K562 (cell line): ENCODE data around the gene NEDD4L. TPM values are rescaled to one million over a fixed set of nuclear protein-coding genes. Genes with fewer than 3 reads are reported as not detected.
A peak's percentile ranks its signal among the peaks of the same experiment; 100 is the strongest.

ENCODE experiments used
- ATF3 ChIP-seq, 2 experiments: fragments of 450-650 bp in 1 of 2; sonication (generic) in 1 of 2; formaldehyde crosslinking in 1 of 2; IDR thresholded peaks in 1 of 2; conservative IDR thresholded peaks in 1 of 2; 2 replicates each; pipeline versions ENCODE4 v1.6.1 to v1.8.1; 2016 to 2023; ENCODE audit warnings: mild to moderate bottlenecking in 2 of 2, moderate library complexity in 2 of 2, inconsistent platforms in 1 of 2, missing genetic modification reagents in 1 of 2
- CHD7 ChIP-seq: fragments of 200-600 bp; sonication (generic); IDR thresholded peaks from one replicate; pipeline ENCODE4 v1.6.1; 2012; ENCODE audit warnings: mild to moderate bottlenecking, low read depth, low read length, inconsistent platforms
- HOMEZ ChIP-seq: fragments of 250-450 bp; sonication (Bioruptor Pico); IDR thresholded peaks from 2 replicates; pipeline ENCODE4 v1.4.0; 2020; ENCODE audit warnings: mild to moderate bottlenecking, moderate library complexity
- JUND ChIP-seq, 2 experiments: IDR thresholded peaks; 2 replicates in 1 of 2; 3 replicates in 1 of 2; pipeline ENCODE4 v1.6.1; 2011; ENCODE audit warnings: borderline replicate concordance in 2 of 2, low read depth in 2 of 2, low read length in 2 of 2, improper control_type of control experiment in 1 of 2, missing biosample characterization in 1 of 2, missing genetic modification characterization in 1 of 2, missing genetic modification reagents in 1 of 2
- KLF1 ChIP-seq: fragments of 450-650 bp; IDR thresholded peaks from 2 replicates; pipeline ENCODE4 v1.6.1; 2016; ENCODE audit warnings: missing genetic modification characterization, missing compliant biosample characterization
- POLR2AphosphoS5 ChIP-seq: IDR thresholded peaks from 2 replicates; pipeline ENCODE4 v1.6.1; 2011; ENCODE audit warnings: mild to moderate bottlenecking, low read depth, low read length, moderate library complexity; ENCODE audit not compliant: control insufficient read depth, insufficient read depth
- STAT5B ChIP-seq: fragments of 250-450 bp; sonication (Bioruptor Pico); IDR thresholded peaks from 2 replicates; pipeline ENCODE4 v1.8.0; 2021; ENCODE audit warnings: mild to moderate bottlenecking, inconsistent platforms
- TBP ChIP-seq: optimal IDR thresholded peaks from 2 replicates; pipeline ENCODE3; 2011; ENCODE audit warnings: low read depth, low read length, improper control_type of control experiment
- polyA plus RNA-seq, 8 experiments: library from polyadenylated mRNA; depleted of rRNA in 4 of 8; stranded (reverse) in 5 of 8; unstranded in 3 of 8; fragments of >200 nt; fragmentation: Nextera tagmentation in 2 of 8; fragmentation: Illumina TruSeq in 1 of 8; extraction: Ambion mirVana in 2 of 8; extraction: Trizol in 1 of 8; gene quantifications; 2 replicates each; pipeline versions ENCODE4 v1.2.1 to v1.2.3, GENCODE V29; 2011 to 2014; ENCODE audit warnings: inconsistent platforms in 1 of 8, missing spikeins in 1 of 8
- total RNA-seq, 7 experiments: library from RNA; depleted of rRNA in 6 of 7; stranded (reverse); fragments of >200 nt in 6 of 7; fragmentation: Illumina TruSeq in 2 of 7; extraction: Trizol in 2 of 7; gene quantifications; 2 replicates each; pipeline versions ENCODE4 v1.2.1 to v1.2.3, GENCODE V29; 2011 to 2021; ENCODE audit warnings: low replicate concordance in 1 of 7
- TF ChIP-seq, protein P1 (sequence below), 2 experiments: fragments of 450-650 bp; conservative IDR thresholded peaks; 2 replicates each; pipeline ENCODE4 v1.6.1; 2017; ENCODE audit warnings: mild to moderate bottlenecking in 2 of 2, moderate library complexity in 2 of 2

The NEDD4L gene
- total and polyA plus RNA-seq, 9 of the 15 experiments (the other 6 are each of a cell fraction or from before 2014, with no cell fraction given), result 8.1 to 33.4 (median 19.9) TPM

- TF ChIP-seq CHD7 (no peak), HOMEZ (no peak), KLF1 (tag) (no peak), POLR2AphosphoS5 (no peak), STAT5B (no peak), JUND (IDR thresholded peaks at IDR 0.05; ENCODE audit: borderline replicate concordance, low read depth, low read length) (no peak), JUND (tag; IDR thresholded peaks at IDR 0.05; ENCODE audit: borderline replicate concordance, low read depth, low read length) (0 out of 3 replicates have a peak, but pooled peaks have one; percentile 18), ATF3 (IDR thresholded peaks at IDR 0.05) (peak; percentile 43; the same call in 1 of the 2 replicates), ATF3 (CRISPR knock-in tag; conservative IDR thresholded peaks at IDR 0.05) (no peak), TBP (no peak)
- TF ChIP-seq, protein P1, sequence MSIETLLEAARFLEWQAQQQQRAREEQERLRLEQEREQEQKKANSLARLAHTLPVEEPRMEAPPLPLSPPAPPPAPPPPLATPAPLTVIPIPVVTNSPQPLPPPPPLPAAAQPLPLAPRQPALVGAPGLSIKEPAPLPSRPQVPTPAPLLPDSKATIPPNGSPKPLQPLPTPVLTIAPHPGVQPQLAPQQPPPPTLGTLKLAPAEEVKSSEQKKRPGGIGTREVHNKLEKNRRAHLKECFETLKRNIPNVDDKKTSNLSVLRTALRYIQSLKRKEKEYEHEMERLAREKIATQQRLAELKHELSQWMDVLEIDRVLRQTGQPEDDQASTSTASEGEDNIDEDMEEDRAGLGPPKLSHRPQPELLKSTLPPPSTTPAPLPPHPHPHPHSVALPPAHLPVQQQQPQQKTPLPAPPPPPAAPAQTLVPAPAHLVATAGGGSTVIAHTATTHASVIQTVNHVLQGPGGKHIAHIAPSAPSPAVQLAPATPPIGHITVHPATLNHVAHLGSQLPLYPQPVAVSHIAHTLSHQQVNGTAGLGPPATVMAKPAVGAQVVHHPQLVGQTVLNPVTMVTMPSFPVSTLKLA (conservative IDR thresholded peaks at IDR 0.05), result no peak
Measured at GRCh38 chr18:58054041-58054781, 10.2 kb downstream of the NEDD4L start (continued).
